ENCODE results near the gene REXO2. TPM values are rescaled to one million over a fixed set of nuclear protein-coding genes. Genes with fewer than 3 reads are reported as not detected.

Gene REXO2
- total RNA-seq, 4 donors from 2014 or later = 64.9 to 131 (median 96.8) TPM

DNA sequence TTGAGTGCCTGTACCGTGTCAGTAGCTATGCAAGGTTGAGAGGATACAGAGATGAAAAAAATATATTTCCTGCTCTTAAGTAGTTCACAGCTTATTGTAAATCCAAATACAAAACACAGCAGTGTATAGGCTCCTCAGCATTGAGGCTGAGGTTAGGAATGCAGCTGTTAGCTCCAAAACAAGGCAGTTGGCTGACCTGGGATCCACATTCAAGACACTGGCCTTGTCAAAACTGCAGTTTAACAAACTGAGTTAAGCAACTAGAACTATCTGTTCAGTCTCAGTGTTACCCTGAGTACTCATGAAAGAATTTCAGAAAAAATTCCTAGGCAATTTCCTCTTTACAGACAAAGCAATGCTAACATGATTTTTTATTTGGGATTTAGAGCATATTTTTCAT, 42.8 kb downstream of the REXO2 start:
- no peaks in the 10 kb centered on the region for H3K9me3 ChIP-seq
- no peaks in the 10 kb centered on the region for H3K36me3 ChIP-seq
- H3K4me3 ChIP-seq = no peak overlapping the region
- DNase-seq (ENCODE audit: low spot score in 2 of 2) = no peak
- TF ChIP-seq, protein P1, sequence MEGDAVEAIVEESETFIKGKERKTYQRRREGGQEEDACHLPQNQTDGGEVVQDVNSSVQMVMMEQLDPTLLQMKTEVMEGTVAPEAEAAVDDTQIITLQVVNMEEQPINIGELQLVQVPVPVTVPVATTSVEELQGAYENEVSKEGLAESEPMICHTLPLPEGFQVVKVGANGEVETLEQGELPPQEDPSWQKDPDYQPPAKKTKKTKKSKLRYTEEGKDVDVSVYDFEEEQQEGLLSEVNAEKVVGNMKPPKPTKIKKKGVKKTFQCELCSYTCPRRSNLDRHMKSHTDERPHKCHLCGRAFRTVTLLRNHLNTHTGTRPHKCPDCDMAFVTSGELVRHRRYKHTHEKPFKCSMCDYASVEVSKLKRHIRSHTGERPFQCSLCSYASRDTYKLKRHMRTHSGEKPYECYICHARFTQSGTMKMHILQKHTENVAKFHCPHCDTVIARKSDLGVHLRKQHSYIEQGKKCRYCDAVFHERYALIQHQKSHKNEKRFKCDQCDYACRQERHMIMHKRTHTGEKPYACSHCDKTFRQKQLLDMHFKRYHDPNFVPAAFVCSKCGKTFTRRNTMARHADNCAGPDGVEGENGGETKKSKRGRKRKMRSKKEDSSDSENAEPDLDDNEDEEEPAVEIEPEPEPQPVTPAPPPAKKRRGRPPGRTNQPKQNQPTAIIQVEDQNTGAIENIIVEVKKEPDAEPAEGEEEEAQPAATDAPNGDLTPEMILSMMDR (IDR thresholded peaks at IDR 0.05) = no peak
- TF ChIP-seq EP300 (IDR thresholded peaks at IDR 0.05) (no peak), POLR2A (IDR thresholded peaks at IDR 0.05) (no peak)
- H3K4me1 ChIP-seq = no peaks in the 10 kb centered on the region
- 40 to 59% methylated on average over 1 of the region's 1 CpG for WGBS, 2 donors
- no peak overlapping the region for H3K27ac ChIP-seq
- H3K27me3 ChIP-seq = no peaks in the 10 kb centered on the region

DNA sequence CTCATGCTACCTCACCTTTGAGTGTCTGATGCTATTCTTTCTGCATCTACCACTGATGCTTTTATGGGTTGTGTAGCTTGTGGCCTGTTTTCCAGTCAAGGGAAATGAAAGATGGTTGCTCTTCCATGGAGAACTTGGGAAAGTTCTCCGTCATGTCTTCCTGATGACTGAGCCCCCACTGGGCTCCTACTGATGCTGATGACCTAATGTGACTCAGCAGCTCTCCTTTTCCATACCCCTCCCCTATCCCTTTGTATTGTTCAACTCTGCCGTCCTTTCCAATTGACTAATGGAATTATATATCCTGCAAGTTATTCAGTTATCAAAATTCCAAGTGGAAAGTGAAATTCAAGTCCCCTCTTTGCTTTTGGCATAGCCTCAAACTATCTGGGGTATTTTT, 44.7 kb downstream of the REXO2 start:
- TF ChIP-seq EP300 (IDR thresholded peaks at IDR 0.05) (no peak), POLR2A (IDR thresholded peaks at IDR 0.05) (no peak)
- TF ChIP-seq, protein P1 (IDR thresholded peaks at IDR 0.05) = no peak
- Histone ChIP-seq H3K4me1 (no peaks in the 10 kb centered on the region), H3K27me3 (no peaks in the 10 kb centered on the region), H3K27ac (no peak overlapping the region), H3K9me3 (no peaks in the 10 kb centered on the region), H3K36me3 (no peaks in the 10 kb centered on the region), H3K4me3 (no peak overlapping the region)
- 79 to 81% methylated on average over 2 of the region's 2 CpGs for WGBS, 2 donors
- no peak for DNase-seq (ENCODE audit: low spot score in 2 of 2)

DNA sequence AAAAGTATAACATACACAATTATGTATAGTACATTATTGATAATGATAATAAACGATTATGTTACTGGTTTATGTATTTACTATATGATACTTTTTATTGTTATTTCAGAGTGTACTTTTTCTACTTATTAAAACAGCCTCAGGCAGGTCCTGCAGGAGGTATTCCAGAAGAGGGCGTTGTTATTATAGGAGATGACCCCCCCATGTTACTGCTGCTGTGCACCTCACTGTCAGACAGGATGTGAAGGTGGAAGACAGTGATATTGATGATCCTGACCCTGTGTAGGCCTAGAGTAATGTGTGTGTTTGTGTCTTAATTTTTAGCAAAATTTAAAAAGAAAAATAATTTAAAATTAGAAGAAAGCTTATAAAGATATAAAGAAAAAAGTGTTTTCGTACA, 57.6 kb downstream of the REXO2 start:
- H3K36me3 ChIP-seq = peaks cover 0 to 15% (median 0%) of the 10 kb centered on the region in 3 donors
- no peaks in the 10 kb centered on the region for H3K4me1 ChIP-seq
- 85 to 89% methylated on average over 3 of the region's 3 CpGs for WGBS, 2 donors
- DNase-seq (ENCODE audit: low spot score in 2 of 2) = no peak
- H3K27me3 ChIP-seq = no peaks in the 10 kb centered on the region
- TF ChIP-seq EP300 (IDR thresholded peaks at IDR 0.05) = no peak
- no peak for TF ChIP-seq POLR2A (IDR thresholded peaks at IDR 0.05)
- TF ChIP-seq, protein P1 (IDR thresholded peaks at IDR 0.05) = no peak
- H3K27ac ChIP-seq = no peak overlapping the region
- H3K9me3 ChIP-seq = peaks cover 0 to 9% (median 0%) of the 10 kb centered on the region in 4 donors
- H3K4me3 ChIP-seq = no peak overlapping the region

DNA sequence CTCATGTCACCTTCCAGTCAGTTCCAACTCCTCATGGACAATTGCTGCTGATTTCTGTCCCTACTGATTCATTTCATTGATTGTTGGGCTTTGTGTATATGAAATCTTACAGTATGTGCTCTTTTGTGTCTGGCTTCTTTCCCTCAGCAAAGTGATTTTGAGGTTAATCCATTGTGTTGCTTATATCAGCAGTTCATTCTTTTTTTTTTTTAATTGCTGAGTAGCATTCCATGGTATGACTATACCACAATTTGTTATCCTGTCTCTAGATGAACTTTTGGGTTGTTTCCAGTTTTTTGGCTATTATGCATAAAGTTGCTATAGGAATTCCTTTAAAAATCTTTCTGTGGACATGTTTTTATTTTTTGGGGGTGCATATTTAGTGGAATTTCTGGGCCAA, 60.5 kb downstream of the REXO2 start:
- peaks cover 0 to 5% (median 0%) of the 10 kb centered on the region in 4 donors for H3K9me3 ChIP-seq
- TF ChIP-seq, protein P1 (IDR thresholded peaks at IDR 0.05) = no peak
- TF ChIP-seq EP300 (IDR thresholded peaks at IDR 0.05) (no peak), POLR2A (IDR thresholded peaks at IDR 0.05) (no peak)
- H3K27ac ChIP-seq = no peak overlapping the region
- no peaks in the 10 kb centered on the region for H3K27me3 ChIP-seq
- peaks cover 0 to 15% (median 0%) of the 10 kb centered on the region in 3 donors for H3K36me3 ChIP-seq
- H3K4me3 ChIP-seq = no peak overlapping the region
- H3K4me1 ChIP-seq = no peaks in the 10 kb centered on the region
- DNase-seq (ENCODE audit: low spot score in 2 of 2) = no peak

Other genes with a start within 250 kb of the REXO2 start
- gene NNMT, start 143.1 kb upstream of the REXO2 start, total RNA-seq = 1,000 to 10,000 TPM in 1 of 4 donors, 100 to 1,000 TPM in 3; 520 to 1,803 (median 896) TPM
- gene C11orf71, start 39.0 kb upstream of the REXO2 start, total RNA-seq = 10 to 100 TPM in 3 of 4 donors, 1 to 10 TPM in 1; 3.3 to 16.0 (median 13.5) TPM
- 10 to 100 TPM; 14.7 to 15.5 (median 15.3) TPM for gene RBM7, start 38.8 kb upstream of the REXO2 start, total RNA-seq
- not detected for gene NXPE1, start 120.4 kb downstream of the REXO2 start, total RNA-seq
- gene NXPE4, start 156.3 kb downstream of the REXO2 start, total RNA-seq = not detected
- 1 to 10 TPM in 1 of 4 donors, under 1 TPM in 1, not detected in 2; 0.30 to 1.4 TPM for gene NXPE2, start 239.1 kb downstream of the REXO2 start, total RNA-seq